Upper lobe of right lung (tissue), 1 donor: Measurements from ENCODE around the gene ZNF346. TPM values are rescaled to one million over a fixed set of nuclear protein-coding genes. Genes with fewer than 3 reads are reported as not detected.

ENCODE experiments used
- ATAC-seq: fragments of 200-7000 bp; cut with Tn5 transposase; one replicate; pipeline ENCODE4 v1.9.1; 2020; ENCODE audit warnings: mild to moderate bottlenecking, moderate library complexity
- DNase-seq: peaks from one replicate; pipeline ENCODE4 v3.0.0-alpha.2; 2020
- H3K27ac ChIP-seq: fragments of 200-600 bp; one replicate; pipeline ENCODE4 v1.8.0; 2022
- H3K27me3 ChIP-seq: fragments of 200-600 bp; one replicate; pipeline ENCODE4 v1.8.0; 2022; ENCODE audit warnings: mild to moderate bottlenecking
- H3K36me3 ChIP-seq: fragments of 200-600 bp; one replicate; pipeline ENCODE4 v1.8.0; 2022
- H3K4me1 ChIP-seq: fragments of 200-600 bp; one replicate; pipeline ENCODE4 v1.8.0; 2022
- H3K4me3 ChIP-seq: fragments of 200-600 bp; one replicate; pipeline ENCODE4 v1.8.0; 2022; ENCODE audit warnings: mild to moderate bottlenecking
- H3K9me3 ChIP-seq: fragments of 200-600 bp; one replicate; pipeline ENCODE4 v1.8.0; 2022
- intact Hi-C: fragments of 100-400 bp; cut with DNase I; formaldehyde crosslinking; loops from one replicate; pipeline ENCODE4 v1.11.0; 2022
- total RNA-seq: library from RNA; stranded (reverse); fragmentation: NEBNext Ultra II Directional; extraction: Animal tissue kit (Norgen Biotek cat#: 25700); gene quantifications from one replicate; pipeline ENCODE4 v1.2.1, GENCODE V29; 2021
- TF ChIP-seq, protein P1 (sequence below): fragments of 200-600 bp; IDR thresholded peaks from one replicate; pipeline ENCODE4 v1.8.0; 2022; ENCODE audit warnings: antibody characterized with exemption
- donor health status: DM: no; HTN: yes; CAD: no; lungs with severe emphysema.

Gene ZNF346
- total RNA-seq, 1 donor from 2014 or later = 12.9 TPM

DNA sequence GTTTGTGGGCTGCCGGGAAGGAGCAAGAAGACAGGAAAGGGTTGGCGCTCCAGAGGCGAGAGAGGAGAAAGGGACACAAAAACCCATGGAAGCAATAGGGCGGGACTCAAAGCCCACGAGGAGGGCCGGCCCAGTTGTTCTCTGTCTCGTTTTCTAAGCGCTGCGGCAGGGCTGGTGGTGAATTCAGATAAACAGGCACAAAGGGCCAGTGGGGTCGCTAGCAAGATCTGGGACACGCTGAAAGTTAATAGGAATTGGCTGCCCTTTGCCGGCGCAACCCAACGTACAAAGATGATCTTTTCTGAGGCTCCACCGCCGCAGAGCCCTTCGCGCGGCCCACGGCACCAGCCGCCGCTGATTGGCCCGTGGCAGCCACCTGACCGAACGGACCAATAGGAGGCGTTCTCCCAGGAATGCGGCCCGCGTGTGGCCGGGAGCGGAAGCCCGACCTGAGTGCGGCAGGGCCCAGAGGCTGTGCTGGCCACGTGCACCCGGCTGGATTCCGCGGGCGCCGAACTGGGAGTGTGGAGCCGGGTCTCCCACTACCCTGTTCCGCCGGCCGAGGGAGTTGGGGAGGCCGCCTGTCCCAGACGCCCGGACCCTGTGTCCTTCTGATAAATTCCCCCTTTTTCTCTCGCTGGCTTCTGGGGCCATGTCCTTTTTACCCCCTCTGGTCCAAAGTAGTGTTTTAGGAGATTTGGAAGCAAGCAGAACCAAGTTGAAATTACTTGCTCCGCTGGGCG lies 94.3 kb downstream of the ZNF346 start:
- TF ChIP-seq, protein P1, sequence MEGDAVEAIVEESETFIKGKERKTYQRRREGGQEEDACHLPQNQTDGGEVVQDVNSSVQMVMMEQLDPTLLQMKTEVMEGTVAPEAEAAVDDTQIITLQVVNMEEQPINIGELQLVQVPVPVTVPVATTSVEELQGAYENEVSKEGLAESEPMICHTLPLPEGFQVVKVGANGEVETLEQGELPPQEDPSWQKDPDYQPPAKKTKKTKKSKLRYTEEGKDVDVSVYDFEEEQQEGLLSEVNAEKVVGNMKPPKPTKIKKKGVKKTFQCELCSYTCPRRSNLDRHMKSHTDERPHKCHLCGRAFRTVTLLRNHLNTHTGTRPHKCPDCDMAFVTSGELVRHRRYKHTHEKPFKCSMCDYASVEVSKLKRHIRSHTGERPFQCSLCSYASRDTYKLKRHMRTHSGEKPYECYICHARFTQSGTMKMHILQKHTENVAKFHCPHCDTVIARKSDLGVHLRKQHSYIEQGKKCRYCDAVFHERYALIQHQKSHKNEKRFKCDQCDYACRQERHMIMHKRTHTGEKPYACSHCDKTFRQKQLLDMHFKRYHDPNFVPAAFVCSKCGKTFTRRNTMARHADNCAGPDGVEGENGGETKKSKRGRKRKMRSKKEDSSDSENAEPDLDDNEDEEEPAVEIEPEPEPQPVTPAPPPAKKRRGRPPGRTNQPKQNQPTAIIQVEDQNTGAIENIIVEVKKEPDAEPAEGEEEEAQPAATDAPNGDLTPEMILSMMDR = no peak
- DNase-seq = peak; percentile 93
- intact Hi-C loops = no loop called here

DNA sequence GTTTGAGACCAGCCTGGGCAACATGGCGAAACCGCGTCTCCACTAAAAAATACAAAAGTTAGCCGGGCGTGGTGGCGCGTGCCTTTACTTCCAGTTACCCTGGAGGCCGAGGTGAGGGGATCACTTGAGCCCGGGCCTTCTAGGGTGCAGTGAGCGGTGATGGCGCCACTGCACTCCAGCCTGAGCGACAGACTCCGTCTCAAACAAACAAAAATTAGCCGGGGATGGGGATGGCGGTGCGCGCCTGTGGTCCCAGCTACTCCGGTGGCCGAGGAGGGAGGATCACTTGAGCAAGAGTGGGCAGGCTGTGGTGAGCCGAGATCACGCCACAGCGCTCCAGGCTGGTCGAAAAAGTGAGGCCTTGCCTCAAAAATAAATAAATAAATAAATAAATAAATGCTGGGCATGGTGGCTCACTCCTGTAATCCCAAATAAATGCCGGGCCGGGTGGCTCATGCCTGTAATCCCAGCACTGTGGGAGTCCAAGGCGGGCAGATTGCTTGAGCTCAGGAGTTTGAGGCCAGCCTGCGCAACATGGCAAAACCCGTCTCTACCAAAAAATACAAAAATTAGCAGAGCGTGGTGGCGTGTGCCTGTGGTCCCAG lies 95.0 kb downstream of the ZNF346 start:
- H3K27ac ChIP-seq = peak overlapping the region; percentile 66
- peaks cover 19% of the 10 kb centered on the region for H3K4me1 ChIP-seq
- intact Hi-C loops = no loop called here
- no peak overlapping the region for H3K4me3 ChIP-seq
- H3K27me3 ChIP-seq = no peaks in the 10 kb centered on the region
- TF ChIP-seq, protein P1 = no peak
- ATAC-seq = no peak
- no peaks in the 10 kb centered on the region for H3K36me3 ChIP-seq
- no peak for DNase-seq
- no peaks in the 10 kb centered on the region for H3K9me3 ChIP-seq

More for the DNA sequence above, 94.3 kb downstream of the ZNF346 start:
- H3K9me3 ChIP-seq = no peaks in the 10 kb centered on the region
- H3K4me1 ChIP-seq = peaks cover 19% of the 10 kb centered on the region
- H3K36me3 ChIP-seq = no peaks in the 10 kb centered on the region
- H3K4me3 ChIP-seq = peak overlapping the region; percentile 39
- peak overlapping the region; percentile 66 for H3K27ac ChIP-seq
- H3K27me3 ChIP-seq = no peaks in the 10 kb centered on the region
- ATAC-seq = peak; percentile 96

DNA sequence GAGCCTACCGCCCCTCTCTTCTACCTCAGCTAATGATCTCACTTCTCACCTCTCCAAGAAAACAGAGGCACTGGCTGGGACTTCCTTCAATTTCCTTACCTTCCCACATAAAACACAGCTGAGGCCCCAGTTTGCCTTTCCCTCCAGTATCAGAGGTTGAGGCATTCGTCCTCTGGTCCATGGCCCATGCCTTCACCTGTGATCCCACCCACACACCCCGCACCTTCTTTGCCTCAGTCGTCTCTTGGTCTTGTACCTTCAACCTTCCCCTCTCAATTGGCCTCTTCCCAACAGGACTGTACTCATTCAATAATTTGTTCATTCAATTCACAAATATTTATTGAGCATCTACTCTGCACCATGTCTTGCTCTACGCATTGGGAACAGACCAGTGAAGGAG lies 100.1 kb downstream of the ZNF346 start:
- intact Hi-C loops = no loop called here
- ATAC-seq (no peak), DNase-seq (no peak)
- Histone ChIP-seq H3K27ac (no peak overlapping the region), H3K9me3 (no peaks in the 10 kb centered on the region), H3K4me3 (no peak overlapping the region), H3K4me1 (no peaks in the 10 kb centered on the region), H3K27me3 (no peaks in the 10 kb centered on the region), H3K36me3 (no peaks in the 10 kb centered on the region)
- TF ChIP-seq, protein P1 = no peak

DNA sequence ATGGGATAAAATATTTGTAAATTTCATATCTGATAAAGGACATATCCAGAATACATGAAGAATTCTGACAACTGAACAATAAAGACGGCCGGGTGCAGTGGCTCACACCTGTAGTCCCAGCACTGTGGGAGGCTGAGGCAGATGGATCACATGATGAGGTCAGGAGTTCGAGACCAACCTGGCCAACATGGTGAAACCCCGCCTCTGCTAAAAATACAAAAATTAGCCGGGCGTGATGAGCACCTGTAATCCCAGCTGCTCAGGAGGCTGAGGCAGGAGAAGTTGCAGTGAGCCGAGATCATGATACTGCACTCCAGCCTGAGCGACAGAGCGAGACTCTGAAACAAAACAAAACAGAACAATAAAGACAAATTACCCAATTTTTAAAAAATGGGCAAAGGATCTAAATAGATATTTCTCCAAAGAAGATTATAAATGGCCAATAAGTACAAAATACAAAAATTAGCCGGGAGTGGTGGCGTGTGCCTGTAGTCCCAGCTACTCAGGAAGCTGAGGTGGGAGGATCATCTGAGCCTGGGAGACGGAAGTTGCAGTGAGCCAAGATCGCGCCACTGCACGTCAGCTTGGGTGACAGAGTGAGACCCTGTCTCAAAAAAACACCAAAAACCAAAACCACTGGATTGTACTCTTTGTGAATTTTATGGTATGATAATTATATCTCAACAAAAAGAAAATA lies 101.4 kb downstream of the ZNF346 start:
- DNase-seq (no peak), ATAC-seq (no peak)
- no peak overlapping the region for H3K4me3 ChIP-seq
- intact Hi-C loops = no loop called here
- H3K36me3 ChIP-seq = no peaks in the 10 kb centered on the region
- TF ChIP-seq, protein P1 = no peak
- H3K9me3 ChIP-seq = no peaks in the 10 kb centered on the region
- H3K27me3 ChIP-seq = no peaks in the 10 kb centered on the region
- H3K4me1 ChIP-seq = no peaks in the 10 kb centered on the region
- H3K27ac ChIP-seq = no peak overlapping the region

DNA sequence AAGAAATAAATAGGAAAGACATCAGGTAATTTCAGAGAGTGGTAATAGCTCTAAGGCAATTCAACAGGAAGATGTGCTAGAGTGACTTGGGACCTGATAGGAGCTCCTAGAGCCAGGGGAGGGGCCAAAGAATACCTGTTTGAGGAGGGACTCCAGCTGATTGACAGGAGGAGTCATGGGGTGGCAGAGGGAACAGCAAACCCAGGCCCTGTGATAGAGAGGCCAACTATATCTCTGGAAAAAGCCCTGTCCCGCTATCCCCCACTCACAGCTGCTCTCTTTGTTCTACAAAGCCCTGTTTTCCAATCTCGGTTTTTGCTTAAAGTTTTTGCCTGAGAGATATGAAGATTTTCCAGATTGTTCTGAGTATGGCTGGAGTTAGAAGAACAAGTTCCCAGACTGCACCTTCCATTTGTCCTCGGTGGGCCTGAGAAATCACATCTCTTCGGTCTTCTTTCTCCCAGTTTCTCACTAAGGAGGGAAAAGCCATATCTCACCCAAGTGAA lies 102.0 kb downstream of the ZNF346 start:
- ATAC-seq (no peak), DNase-seq (no peak)
- no peak overlapping the region for H3K4me3 ChIP-seq
- no peak overlapping the region for H3K27ac ChIP-seq
- H3K9me3 ChIP-seq = no peaks in the 10 kb centered on the region
- intact Hi-C loops = no loop called here
- H3K36me3 ChIP-seq = no peaks in the 10 kb centered on the region
- H3K4me1 ChIP-seq = no peaks in the 10 kb centered on the region
- no peaks in the 10 kb centered on the region for H3K27me3 ChIP-seq
- TF ChIP-seq, protein P1 = no peak
